DLD1 (cell line): ENCODE results near the gene AFAP1.

Source experiments
- in situ Hi-C: cut with HindIII; loops from 2 replicates; pipeline ENCODE4 v1.10.0; 2017; ENCODE audit warnings: low sequenced_read_pairs

The AFAP1 gene

GRCh38 chr4:7712021-7712671 lies 227.5 kb downstream of the AFAP1 start:
- in situ Hi-C loops, result no loop called here

DNA sequence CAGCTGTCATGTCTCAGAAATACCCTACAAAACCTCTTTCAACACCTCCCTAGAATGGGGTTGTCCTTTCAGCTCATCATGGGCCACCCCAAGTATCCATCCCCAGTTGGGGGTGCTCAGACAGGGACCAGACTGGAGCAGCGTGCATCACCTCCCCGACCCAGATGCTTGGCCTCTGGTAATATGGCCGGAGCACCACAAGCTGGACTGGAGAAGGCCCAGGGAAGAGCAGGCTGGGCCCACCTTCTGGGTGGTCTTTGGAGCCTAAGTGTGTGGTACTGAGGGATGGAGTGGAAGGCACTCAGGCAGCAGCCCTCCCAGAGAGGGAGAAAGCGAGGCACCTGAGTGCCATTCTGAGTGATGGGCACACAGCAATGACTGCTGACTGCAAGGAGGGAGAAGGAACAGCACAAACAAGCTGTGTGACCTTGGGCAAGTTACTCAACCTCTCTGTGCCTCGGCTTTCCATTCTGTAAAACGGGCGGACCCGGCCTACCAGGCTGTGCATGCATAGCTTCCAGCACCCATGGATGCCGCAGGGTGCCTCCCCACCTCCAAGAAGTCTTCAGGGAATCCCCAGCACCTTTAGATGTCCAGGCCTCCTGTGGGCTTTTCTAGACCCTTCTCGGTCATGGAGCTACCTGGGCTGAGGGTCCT lies 228.2 kb downstream of the AFAP1 start:
- in situ Hi-C loops, result no loop called here

- in situ Hi-C loops, result no loop called here
These were observed 228.9 kb downstream of the AFAP1 start for GRCh38 chr4:7710576-7711306.

DNA sequence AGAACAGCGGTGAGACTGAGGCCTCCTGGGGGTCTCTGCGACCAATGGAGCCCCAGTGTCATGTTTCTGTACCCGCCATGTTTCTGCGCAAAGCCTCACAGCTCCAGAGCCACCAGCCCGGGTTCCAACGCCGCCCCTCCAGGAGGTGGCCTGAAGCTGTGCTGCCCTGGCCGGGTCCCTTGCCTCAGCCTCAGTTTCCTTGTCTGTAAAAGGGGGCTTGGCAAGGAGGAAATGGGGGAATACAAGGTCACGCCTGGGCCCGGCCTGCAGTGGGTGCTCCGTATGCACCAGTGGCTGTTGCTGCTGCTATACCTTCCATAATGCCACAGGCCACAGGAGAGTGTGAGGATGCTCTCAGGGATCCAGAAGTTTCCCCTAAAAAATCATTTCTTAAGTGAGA lies 229.5 kb downstream of the AFAP1 start:
- in situ Hi-C loops, result no loop called here

DNA sequence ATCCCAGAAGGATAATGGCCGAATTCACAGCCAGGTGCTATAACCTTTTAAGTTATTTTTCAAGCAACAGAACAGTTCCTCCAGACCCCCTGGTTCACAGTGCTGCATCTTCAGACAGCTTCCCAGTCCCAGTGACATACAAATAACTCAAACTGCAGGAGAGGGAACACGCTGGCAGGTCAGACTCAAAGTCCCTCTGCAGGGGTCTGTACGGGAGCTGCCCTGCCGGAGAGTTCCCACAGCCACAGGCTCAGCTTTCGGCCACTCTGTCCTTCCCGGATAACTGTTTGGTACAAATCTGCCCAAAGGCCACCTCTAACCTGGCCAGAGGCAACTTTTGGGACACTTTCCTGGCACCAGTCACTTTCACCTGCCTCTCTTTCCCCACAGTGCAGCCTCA lies 230.2 kb downstream of the AFAP1 start:
- in situ Hi-C loops, result no loop called here

- in situ Hi-C loops, result no loop called here
These were observed 230.7 kb downstream of the AFAP1 start for GRCh38 chr4:7708981-7709380.
